HL-60 (cell line): ENCODE results near the gene AP5M1.

Source experiments
- REST ChIP-seq: IDR thresholded peaks from 2 replicates; pipeline ENCODE4 v1.6.1; 2012; ENCODE audit warnings: low read depth; ENCODE audit not compliant: insufficient replicate concordance
- TF ChIP-seq, protein P1 (sequence below): IDR thresholded peaks from one replicate; pipeline ENCODE4 v1.5.1; 2011; ENCODE audit warnings: low read length, control low read depth, inconsistent platforms; ENCODE audit not compliant: insufficient read depth

- TF ChIP-seq, protein P1, sequence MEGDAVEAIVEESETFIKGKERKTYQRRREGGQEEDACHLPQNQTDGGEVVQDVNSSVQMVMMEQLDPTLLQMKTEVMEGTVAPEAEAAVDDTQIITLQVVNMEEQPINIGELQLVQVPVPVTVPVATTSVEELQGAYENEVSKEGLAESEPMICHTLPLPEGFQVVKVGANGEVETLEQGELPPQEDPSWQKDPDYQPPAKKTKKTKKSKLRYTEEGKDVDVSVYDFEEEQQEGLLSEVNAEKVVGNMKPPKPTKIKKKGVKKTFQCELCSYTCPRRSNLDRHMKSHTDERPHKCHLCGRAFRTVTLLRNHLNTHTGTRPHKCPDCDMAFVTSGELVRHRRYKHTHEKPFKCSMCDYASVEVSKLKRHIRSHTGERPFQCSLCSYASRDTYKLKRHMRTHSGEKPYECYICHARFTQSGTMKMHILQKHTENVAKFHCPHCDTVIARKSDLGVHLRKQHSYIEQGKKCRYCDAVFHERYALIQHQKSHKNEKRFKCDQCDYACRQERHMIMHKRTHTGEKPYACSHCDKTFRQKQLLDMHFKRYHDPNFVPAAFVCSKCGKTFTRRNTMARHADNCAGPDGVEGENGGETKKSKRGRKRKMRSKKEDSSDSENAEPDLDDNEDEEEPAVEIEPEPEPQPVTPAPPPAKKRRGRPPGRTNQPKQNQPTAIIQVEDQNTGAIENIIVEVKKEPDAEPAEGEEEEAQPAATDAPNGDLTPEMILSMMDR, result no peak
- no peak for TF ChIP-seq REST
Measured at GRCh38 chr14:57287745-57288144, 19.0 kb downstream of the AP5M1 start.
